LNCAP (cell line): ENCODE measurements around the gene PODXL.

Experiments
- TF ChIP-seq, protein P1 (sequence below): fragments of 450-650 bp; IDR thresholded peaks from 2 replicates; pipeline ENCODE4 v1.5.1; 2017; ENCODE audit warnings: mild to moderate bottlenecking

PODXL gene

GRCh38 chr7:131581241-131582051 lies 25.0 kb upstream of the PODXL start:
- TF ChIP-seq, protein P1, sequence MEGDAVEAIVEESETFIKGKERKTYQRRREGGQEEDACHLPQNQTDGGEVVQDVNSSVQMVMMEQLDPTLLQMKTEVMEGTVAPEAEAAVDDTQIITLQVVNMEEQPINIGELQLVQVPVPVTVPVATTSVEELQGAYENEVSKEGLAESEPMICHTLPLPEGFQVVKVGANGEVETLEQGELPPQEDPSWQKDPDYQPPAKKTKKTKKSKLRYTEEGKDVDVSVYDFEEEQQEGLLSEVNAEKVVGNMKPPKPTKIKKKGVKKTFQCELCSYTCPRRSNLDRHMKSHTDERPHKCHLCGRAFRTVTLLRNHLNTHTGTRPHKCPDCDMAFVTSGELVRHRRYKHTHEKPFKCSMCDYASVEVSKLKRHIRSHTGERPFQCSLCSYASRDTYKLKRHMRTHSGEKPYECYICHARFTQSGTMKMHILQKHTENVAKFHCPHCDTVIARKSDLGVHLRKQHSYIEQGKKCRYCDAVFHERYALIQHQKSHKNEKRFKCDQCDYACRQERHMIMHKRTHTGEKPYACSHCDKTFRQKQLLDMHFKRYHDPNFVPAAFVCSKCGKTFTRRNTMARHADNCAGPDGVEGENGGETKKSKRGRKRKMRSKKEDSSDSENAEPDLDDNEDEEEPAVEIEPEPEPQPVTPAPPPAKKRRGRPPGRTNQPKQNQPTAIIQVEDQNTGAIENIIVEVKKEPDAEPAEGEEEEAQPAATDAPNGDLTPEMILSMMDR = no peak

GRCh38 chr7:131578602-131579001 lies 22.2 kb upstream of the PODXL start:
- TF ChIP-seq, protein P1 = no peak

GRCh38 chr7:131574741-131575140 lies 18.3 kb upstream of the PODXL start:
- TF ChIP-seq, protein P1 = no peak

GRCh38 chr7:131570401-131570800 lies 14.0 kb upstream of the PODXL start:
- TF ChIP-seq, protein P1 = no peak

GRCh38 chr7:131568970-131569369 lies 12.5 kb upstream of the PODXL start:
- TF ChIP-seq, protein P1 = no peak

GRCh38 chr7:131568510-131568909 lies 12.1 kb upstream of the PODXL start:
- TF ChIP-seq, protein P1 = no peak

DNA sequence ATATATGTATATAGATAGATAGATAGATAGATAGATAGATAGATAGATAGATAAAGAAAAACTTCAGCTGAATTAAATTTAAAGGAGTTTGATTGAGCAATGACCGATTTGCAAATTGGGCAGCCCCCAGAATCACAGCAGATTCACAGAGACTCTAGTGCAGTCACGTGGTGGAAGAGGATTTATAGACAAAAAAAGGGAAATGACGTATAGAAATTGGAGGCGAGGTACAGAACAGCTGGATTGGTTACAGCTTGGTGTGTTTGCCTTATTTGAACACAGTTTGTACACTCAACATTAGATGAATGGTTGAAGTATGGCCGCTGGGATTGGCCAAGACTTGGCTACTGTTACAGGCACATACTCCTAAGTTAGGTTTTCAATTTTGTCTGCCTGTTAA lies 8.2 kb upstream of the PODXL start:
- TF ChIP-seq, protein P1 = no peak
